ENCODE data around the gene PDSS2.

- TF ChIP-seq CTCF (IDR thresholded peaks at IDR 0.05) (no peak), EZH2 (IDR thresholded peaks at IDR 0.05; ENCODE audit: borderline replicate concordance, insufficient read depth, low read depth, low read length, poor library complexity, severe bottlenecking) (no peak)
These were observed 118.5 kb downstream of the PDSS2 start for GRCh38 chr6:107340881-107341280.

Data from B cell (primary cell).